Fibroblast of pulmonary artery (primary cell): Measurements from ENCODE around the gene UST.
"Not testable (repeated sequence)": the region's sequence is repeated elsewhere in the genome, so short reads cannot be mapped to it uniquely, and the experiment has no call there.

Experiments used
- DNase-seq: peaks from one replicate; pipeline ENCODE4 v3.0.0-alpha.2; 2010; ENCODE audit warnings: low read depth
- H3K4me3 ChIP-seq: replicated peaks from 2 replicates; pipeline ENCODE4 v1.5.1; 2011; ENCODE audit warnings: low read depth, mild to moderate bottlenecking, control low read depth, low read length, moderate library complexity
- TF ChIP-seq, protein P1 (sequence below): IDR thresholded peaks from 2 replicates; pipeline ENCODE4 v1.5.1; 2011; ENCODE audit warnings: mild to moderate bottlenecking, control low read depth, low read length, inconsistent platforms; ENCODE audit errors: missing control alignments

UST gene

GRCh38 chr6:148854096-148854495, 107.3 kb downstream of the UST start:
- TF ChIP-seq, protein P1, sequence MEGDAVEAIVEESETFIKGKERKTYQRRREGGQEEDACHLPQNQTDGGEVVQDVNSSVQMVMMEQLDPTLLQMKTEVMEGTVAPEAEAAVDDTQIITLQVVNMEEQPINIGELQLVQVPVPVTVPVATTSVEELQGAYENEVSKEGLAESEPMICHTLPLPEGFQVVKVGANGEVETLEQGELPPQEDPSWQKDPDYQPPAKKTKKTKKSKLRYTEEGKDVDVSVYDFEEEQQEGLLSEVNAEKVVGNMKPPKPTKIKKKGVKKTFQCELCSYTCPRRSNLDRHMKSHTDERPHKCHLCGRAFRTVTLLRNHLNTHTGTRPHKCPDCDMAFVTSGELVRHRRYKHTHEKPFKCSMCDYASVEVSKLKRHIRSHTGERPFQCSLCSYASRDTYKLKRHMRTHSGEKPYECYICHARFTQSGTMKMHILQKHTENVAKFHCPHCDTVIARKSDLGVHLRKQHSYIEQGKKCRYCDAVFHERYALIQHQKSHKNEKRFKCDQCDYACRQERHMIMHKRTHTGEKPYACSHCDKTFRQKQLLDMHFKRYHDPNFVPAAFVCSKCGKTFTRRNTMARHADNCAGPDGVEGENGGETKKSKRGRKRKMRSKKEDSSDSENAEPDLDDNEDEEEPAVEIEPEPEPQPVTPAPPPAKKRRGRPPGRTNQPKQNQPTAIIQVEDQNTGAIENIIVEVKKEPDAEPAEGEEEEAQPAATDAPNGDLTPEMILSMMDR = no peak
- H3K4me3 ChIP-seq = no peak overlapping the region
- DNase-seq = peak; percentile 51

GRCh38 chr6:148854992-148855391, 108.2 kb downstream of the UST start:
- no peak for DNase-seq
- H3K4me3 ChIP-seq = no peak overlapping the region
- TF ChIP-seq, protein P1 = no peak

DNA sequence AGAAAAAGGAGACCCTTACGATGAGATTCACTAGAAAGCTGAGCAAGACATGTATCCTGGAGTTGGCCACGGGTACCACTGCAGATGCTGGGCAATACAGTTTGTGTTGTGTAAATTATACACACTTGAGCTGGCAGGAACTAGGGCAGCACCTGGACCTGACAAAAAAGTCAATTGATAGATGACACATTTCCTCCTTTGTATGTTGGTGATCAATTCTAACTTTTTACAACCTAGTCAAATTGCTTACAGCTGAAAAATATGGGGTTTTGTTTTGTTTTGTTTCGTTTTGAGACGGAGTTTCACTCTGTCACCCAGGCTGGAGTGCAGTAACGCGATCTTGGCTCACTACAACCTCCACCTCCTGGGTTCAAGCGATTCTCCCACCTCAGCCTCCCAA, 108.9 kb downstream of the UST start:
- no peak overlapping the region for H3K4me3 ChIP-seq
- TF ChIP-seq, protein P1 = no peak
- no peak for DNase-seq

GRCh38 chr6:148857798-148858390, 111.1 kb downstream of the UST start:
- DNase-seq = no peak
- H3K4me3 ChIP-seq = no peak overlapping the region
- TF ChIP-seq, protein P1 = no peak

DNA sequence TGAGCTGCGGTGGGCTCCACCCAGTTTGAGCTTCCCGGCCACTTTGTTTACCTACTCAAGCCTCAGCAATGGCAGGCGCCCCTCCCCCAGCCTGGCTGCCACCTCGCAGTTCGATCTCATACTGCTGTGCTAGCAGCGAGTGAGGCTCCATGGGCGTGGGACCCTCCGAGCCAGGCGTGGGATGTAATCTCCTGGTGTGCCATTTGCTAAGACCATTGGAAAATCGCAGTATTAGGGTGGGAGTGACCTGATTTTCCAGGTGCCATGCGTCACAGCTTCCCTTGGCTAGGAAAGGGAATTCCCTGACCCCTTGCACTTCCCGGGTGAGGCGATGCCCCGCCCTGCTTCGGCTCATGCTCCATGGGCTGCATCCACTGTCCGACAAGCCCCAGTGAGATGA, 117.3 kb downstream of the UST start:
- not testable (repeated sequence) for DNase-seq, H3K4me3 ChIP-seq

GRCh38 chr6:148864941-148865340, 118.1 kb downstream of the UST start:
- no peak for DNase-seq
- no peak overlapping the region for H3K4me3 ChIP-seq
- TF ChIP-seq, protein P1 = no peak

GRCh38 chr6:148866657-148867268, 119.9 kb downstream of the UST start:
- DNase-seq = no peak
- H3K4me3 ChIP-seq = no peak overlapping the region
- TF ChIP-seq, protein P1 = no peak
